GM12864 (cell line): ENCODE data around the gene SCARF1.

ENCODE experiments used
- DNase-seq: peaks from one replicate; pipeline ENCODE4 v3.0.0-alpha.2; 2011; ENCODE audit warnings: low read depth
- H3K4me3 ChIP-seq: 2 replicates; pipeline ENCODE4 v1.5.1; 2011; ENCODE audit warnings: mild to moderate bottlenecking, low read depth, low read length, control low read depth
- CTCF ChIP-seq: IDR thresholded peaks from 2 replicates; pipeline ENCODE4 v1.5.1; 2011; ENCODE audit warnings: low read depth, mild to moderate bottlenecking, moderate library complexity, low read length, control low read depth, inconsistent platforms; ENCODE audit errors: missing control alignments

Gene SCARF1

GRCh38 chr17:1584167-1584566, 61.4 kb downstream of the SCARF1 start:
- no peak overlapping the region for H3K4me3 ChIP-seq
- DNase-seq: no peak
- no peak for TF ChIP-seq CTCF
